ENCODE measurements around the gene MYH14. TPM values are rescaled to one million over a fixed set of nuclear protein-coding genes. Genes with fewer than 3 reads are reported as not detected.

The MYH14 gene
- total and polyA plus RNA-seq, 2 of the 4 experiments (the other 2 are of a cell fraction), result not detected

- Histone ChIP-seq H3K27me3 (ENCODE audit: control insufficient read depth, insufficient read depth, low read length) (no peaks in the 10 kb centered on the region), H3K23ac (ENCODE audit: low read depth, low read length) (no peak overlapping the region), H3K4me1 (ENCODE audit: control insufficient read depth, insufficient read depth, low read length) (no peaks in the 10 kb centered on the region), H2AFZ (replicated peaks; ENCODE audit: low read length, poor library complexity) (no peak overlapping the region), H2AK5ac (ENCODE audit: low read depth, low read length) (no peak overlapping the region), H3K4me2 (ENCODE audit: low read depth, low read length) (no peak overlapping the region), H4K91ac (ENCODE audit: insufficient read depth, low read depth, low read length) (no peak overlapping the region), H4K5ac (ENCODE audit: low read depth, low read length) (no peak overlapping the region), H3K27ac (ENCODE audit: insufficient read depth, low read length) (no peak overlapping the region), H2AK9ac (replicated peaks; ENCODE audit: low read depth, low read length, poor library complexity) (no peak overlapping the region), H2BK15ac (ENCODE audit: low read depth, low read length) (no peak overlapping the region), H2BK120ac (ENCODE audit: low read depth, low read length) (no peak overlapping the region), H2BK5ac (ENCODE audit: low read depth, low read length, poor library complexity, severe bottlenecking) (no peak overlapping the region), H3K56ac (ENCODE audit: extremely low read depth, insufficient read depth, low read length) (no peak overlapping the region), H3K18ac (ENCODE audit: low read depth, low read length) (no peak overlapping the region), H4K20me1 (ENCODE audit: insufficient read depth, low read length) (no peaks in the 10 kb centered on the region), H3K79me1 (ENCODE audit: low read depth in 1 of 2, low read length in 2 of 2) (no peaks in the 10 kb centered on the region), H3K36me3 (ENCODE audit: control insufficient read depth, insufficient read depth, low read length) (no peaks in the 10 kb centered on the region), H3K9me1 (ENCODE audit: insufficient read depth, low read length) (no peaks in the 10 kb centered on the region), H3K9me3 (ENCODE audit: control insufficient read depth, insufficient read depth, low read length) (peaks cover 19% of the 10 kb centered on the region), H3K14ac (replicated peaks; ENCODE audit: low read depth, low read length) (no peak overlapping the region), H3K4me3 (ENCODE audit: insufficient read depth, low read depth, low read length) (no peak overlapping the region), H3K9ac (ENCODE audit: low read depth, low read length) (no peak overlapping the region), H2BK20ac (ENCODE audit: low read depth, low read length) (no peak overlapping the region), H3K4ac (ENCODE audit: low read depth, low read length) (no peak overlapping the region), H4K8ac (ENCODE audit: low read depth in 2 of 2, low read length in 2 of 2) (no peak overlapping the region)
- ChIA-PET CTCF (no interaction called here), POLR2A (ENCODE audit: unreplicated experiment) (no interaction called here)
- no peak for ATAC-seq (ENCODE audit: low read depth)
- in situ Hi-C loops (cut with MboI; ENCODE audit: low sequenced_read_pairs) (no loop called here), dilution Hi-C loops (cut with HindIII; ENCODE audit: low sequenced_read_pairs, unreplicated experiment) (no loop called here), intact Hi-C loops (cut with micrococcal nuclease) (no loop called here)
- no peak for DNase-seq
- BruUV-seq (replicated peaks), result no TSS peak
- WGBS, 2 experiments (ENCODE audit: extremely low coverage in 2 of 2, insufficient read length in 1 of 2), result 75% methylated on average over 1 of the region's 5 CpGs; no CpG with 5 or more reads in 1 of the 2 experiments
- TF ChIP-seq CTCF (conservative IDR thresholded peaks at IDR 0.05; ENCODE audit: low read depth, low read length) (no peak), CHD1 (IDR thresholded peaks at IDR 0.05; ENCODE audit: low read depth, low read length) (no peak), RCOR1 (IDR thresholded peaks at IDR 0.05; ENCODE audit: insufficient replicate concordance, low read length) (no peak)
These were observed 31.7 kb upstream of the MYH14 start for GRCh38 chr19:50171752-50172151.

Measured in IMR-90 (cell line).